HUES6 (cell line): Measurements from ENCODE around the gene KIRREL1.
"Not testable (repeated sequence)": the region's sequence is repeated elsewhere in the genome, so short reads cannot be mapped to it uniquely, and the experiment has no call there.

Experiments
- H3K27ac ChIP-seq: 2 replicates; pipeline ENCODE4 v1.7.0; 2013; ENCODE audit warnings: low read depth, mild to moderate bottlenecking, low read length, inconsistent platforms
- H3K27me3 ChIP-seq: 2 replicates; pipeline ENCODE4 v1.6.1; 2013; ENCODE audit warnings: low read length; ENCODE audit not compliant: control insufficient read depth, insufficient read depth
- H3K36me3 ChIP-seq: 2 replicates; pipeline ENCODE4 v1.6.1; 2013; ENCODE audit warnings: low read length; ENCODE audit not compliant: control insufficient read depth, insufficient read depth
- H3K4me1 ChIP-seq: 2 replicates; pipeline ENCODE4 v1.6.1; 2013; ENCODE audit warnings: low read length; ENCODE audit not compliant: control insufficient read depth, insufficient read depth
- H3K4me3 ChIP-seq: 2 replicates; pipeline ENCODE4 v1.5.1; 2013; ENCODE audit warnings: low read depth, low read length
- H3K9ac ChIP-seq: one replicate; pipeline ENCODE4 v1.6.1; 2013; ENCODE audit warnings: mild to moderate bottlenecking, low read length
- H3K9me3 ChIP-seq: 2 replicates; pipeline ENCODE4 v1.6.1; 2013; ENCODE audit warnings: low read depth, low read length; ENCODE audit not compliant: control insufficient read depth, insufficient read depth

The KIRREL1 gene

DNA sequence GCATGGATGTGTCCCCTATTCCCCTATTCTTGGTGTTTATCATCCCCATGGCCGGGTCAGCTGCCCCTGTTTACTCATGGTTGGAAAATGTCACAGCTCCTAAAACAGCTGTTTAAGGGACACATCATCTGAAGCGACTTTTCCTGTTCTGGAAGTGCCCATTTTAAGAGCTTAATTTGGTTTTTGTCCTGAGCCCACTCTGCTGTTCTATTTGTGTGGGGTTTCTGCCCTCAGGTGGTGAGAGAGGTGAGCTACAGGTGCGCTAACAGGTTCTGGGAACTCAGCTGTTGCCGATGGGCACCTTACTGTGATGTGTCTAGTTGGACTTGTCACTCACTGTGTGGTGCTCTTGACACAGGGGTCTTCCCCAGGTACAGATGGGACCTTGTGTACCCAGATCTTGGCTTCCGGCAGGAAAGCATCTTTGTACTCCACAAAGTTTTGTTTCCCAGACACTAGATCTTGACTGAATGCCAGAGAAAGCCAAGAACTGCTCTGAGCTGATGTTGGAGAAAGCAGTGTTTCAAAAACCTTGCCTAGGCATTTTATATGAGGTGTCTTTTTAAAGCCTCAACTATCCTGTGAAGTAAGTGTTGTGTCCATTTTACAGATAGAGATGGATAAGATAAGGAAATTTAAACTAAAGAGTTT, 128.3 kb downstream of the KIRREL1 start:
- Histone ChIP-seq H3K36me3 (no peaks in the 10 kb centered on the region), H3K4me1 (peaks cover 37% of the 10 kb centered on the region), H3K27me3 (no peaks in the 10 kb centered on the region), H3K9ac (no peak overlapping the region), H3K27ac (no peak overlapping the region), H3K4me3 (no peak overlapping the region), H3K9me3 (no peaks in the 10 kb centered on the region)

DNA sequence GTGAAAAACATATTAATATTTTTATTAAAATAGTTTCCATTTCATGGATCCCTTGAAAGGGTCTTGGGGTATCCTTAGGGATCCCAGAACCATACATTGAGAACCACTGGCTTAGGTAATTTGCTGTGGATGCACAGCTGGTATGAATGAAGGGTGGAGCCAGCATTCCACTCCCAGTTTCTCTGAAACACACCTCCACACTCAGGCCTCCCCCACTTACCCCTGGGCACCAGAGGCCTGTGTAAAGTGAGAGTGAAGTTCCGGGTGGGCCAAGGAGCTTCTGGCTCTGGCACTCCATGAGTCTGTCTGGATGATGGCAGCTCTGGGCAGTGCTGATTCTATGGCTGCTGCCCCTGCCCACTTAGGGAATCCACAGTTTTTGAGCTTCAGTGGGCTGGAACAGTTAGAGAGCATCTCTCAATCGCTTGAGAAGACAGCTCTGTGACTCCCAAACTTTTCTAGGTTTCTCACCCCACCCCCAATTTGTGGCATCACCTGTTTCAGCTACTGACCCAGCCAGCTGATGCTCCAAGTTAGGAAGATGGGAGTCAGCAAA, 129.5 kb downstream of the KIRREL1 start:
- Histone ChIP-seq H3K9me3 (no peaks in the 10 kb centered on the region), H3K27ac (no peak overlapping the region), H3K27me3 (no peaks in the 10 kb centered on the region), H3K4me1 (peaks cover 34% of the 10 kb centered on the region), H3K36me3 (no peaks in the 10 kb centered on the region), H3K9ac (no peak overlapping the region), H3K4me3 (no peak overlapping the region)

DNA sequence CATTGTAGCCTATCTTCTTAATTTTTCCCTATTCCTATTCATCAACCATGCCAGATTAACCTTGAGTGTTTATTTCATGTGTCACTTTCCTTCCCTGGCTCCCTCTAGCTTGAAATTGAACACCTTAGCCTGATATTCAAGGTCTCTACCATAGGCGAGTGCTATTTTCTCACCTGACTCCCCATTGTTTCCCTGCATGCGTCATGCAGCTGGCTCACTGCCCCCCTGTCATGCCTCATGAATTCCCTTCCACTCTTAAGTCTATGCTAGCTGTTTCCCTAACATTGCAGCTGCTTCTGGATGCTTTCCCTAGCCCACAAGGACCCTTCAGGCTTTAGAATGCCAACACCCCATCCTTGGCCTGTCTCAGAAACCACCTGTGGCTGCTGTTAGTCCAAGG, 130.6 kb downstream of the KIRREL1 start:
- Histone ChIP-seq H3K4me3 (no peak overlapping the region), H3K27ac (no peak overlapping the region), H3K9me3 (no peaks in the 10 kb centered on the region), H3K9ac (no peak overlapping the region), H3K4me1 (peaks cover 24% of the 10 kb centered on the region), H3K27me3 (no peaks in the 10 kb centered on the region), H3K36me3 (no peaks in the 10 kb centered on the region)

DNA sequence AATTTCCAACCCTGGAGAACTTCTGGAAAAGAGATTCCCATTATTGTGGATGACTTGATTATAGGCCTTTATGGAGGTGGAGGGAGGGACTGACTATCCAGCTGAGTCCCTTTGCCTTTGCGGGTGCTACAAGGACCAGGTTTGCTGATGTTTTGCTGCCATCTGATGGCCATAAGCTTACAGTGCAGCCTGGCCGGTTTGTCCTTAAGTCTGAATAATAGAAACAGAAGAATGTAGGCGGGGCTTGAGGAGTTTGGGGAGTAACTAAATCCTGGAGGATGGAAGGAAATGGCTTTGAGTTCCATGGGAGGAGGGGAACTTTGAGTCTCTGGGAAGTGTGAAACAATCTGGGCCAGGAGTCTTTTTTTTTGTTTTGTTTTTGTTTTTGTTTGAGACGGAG, 131.6 kb downstream of the KIRREL1 start:
- no peak overlapping the region for H3K9ac ChIP-seq
- H3K27ac ChIP-seq: no peak overlapping the region
- H3K4me1 ChIP-seq: peaks cover 16% of the 10 kb centered on the region
- no peaks in the 10 kb centered on the region for H3K27me3 ChIP-seq
- H3K4me3 ChIP-seq: no peak overlapping the region
- no peaks in the 10 kb centered on the region for H3K36me3 ChIP-seq
- no peaks in the 10 kb centered on the region for H3K9me3 ChIP-seq

DNA sequence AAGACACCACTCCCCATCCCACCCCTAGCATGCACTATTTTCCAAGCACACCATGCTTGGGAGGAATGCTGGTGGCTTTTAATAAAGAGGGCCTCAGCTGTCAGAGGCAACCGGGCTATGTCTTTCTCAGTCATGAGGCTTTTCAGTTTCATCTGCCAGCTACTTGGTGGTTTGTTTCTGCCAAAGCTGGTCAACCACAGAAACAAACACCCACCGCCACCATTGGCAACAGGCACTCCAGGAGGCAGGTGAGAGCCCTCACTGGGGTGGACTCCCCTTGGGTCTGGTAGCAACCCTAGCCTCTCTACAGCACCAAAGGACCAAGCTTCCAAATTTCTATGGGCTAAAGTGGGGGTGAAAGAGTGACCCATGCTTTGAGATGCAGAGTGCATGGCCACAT, 133.0 kb downstream of the KIRREL1 start:
- Histone ChIP-seq H3K9me3 (no peaks in the 10 kb centered on the region), H3K27ac (no peak overlapping the region), H3K36me3 (no peaks in the 10 kb centered on the region), H3K4me3 (no peak overlapping the region), H3K27me3 (no peaks in the 10 kb centered on the region), H3K4me1 (peaks cover 12% of the 10 kb centered on the region), H3K9ac (no peak overlapping the region)

DNA sequence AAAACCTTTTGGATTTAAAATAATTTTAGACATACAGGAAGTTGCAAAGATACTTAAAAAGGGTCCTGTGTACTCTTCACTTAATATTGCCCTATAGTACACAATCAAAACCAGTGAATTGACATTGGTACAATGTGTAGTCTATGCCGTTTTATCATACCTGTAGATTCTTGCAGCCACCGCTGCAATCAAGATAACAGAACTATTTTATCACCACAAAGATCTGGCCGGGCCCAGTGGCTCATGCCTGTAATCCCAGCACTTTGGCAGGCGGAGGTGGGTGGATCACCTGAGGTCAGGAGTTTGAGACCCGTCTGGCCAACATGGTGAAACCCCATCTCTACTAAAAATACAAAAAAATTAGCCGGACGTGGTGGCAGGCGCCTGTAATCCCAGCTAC, 135.1 kb downstream of the KIRREL1 start:
- not testable (repeated sequence) for H3K27me3 ChIP-seq, H3K4me3 ChIP-seq, H3K9ac ChIP-seq, H3K27ac ChIP-seq, H3K9me3 ChIP-seq, H3K36me3 ChIP-seq
- H3K4me1 ChIP-seq: peaks cover 11% of the 10 kb centered on the region

DNA sequence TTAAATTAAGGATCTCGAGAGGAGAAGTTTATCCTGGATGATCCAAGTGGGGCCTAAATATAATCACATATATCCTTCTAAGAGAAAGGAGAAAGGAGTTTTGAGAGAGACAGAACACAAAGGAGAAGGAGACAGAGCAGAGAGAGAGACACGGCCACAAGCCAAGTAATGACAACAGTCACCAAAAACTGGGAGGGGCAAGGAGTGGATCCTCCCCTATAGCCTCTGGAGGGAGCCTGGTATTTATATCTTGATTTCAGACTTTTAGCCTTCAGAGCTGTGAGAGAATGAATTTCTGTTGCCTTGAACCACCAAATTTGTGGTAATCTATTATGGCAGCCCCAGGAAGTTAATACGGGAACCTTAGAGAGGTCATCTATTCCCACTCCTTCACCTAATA, 137.8 kb downstream of the KIRREL1 start:
- H3K4me3 ChIP-seq: no peak overlapping the region
- H3K9me3 ChIP-seq: no peaks in the 10 kb centered on the region
- H3K27ac ChIP-seq: no peak overlapping the region
- no peaks in the 10 kb centered on the region for H3K36me3 ChIP-seq
- no peak overlapping the region for H3K9ac ChIP-seq
- no peaks in the 10 kb centered on the region for H3K4me1 ChIP-seq
- no peaks in the 10 kb centered on the region for H3K27me3 ChIP-seq

DNA sequence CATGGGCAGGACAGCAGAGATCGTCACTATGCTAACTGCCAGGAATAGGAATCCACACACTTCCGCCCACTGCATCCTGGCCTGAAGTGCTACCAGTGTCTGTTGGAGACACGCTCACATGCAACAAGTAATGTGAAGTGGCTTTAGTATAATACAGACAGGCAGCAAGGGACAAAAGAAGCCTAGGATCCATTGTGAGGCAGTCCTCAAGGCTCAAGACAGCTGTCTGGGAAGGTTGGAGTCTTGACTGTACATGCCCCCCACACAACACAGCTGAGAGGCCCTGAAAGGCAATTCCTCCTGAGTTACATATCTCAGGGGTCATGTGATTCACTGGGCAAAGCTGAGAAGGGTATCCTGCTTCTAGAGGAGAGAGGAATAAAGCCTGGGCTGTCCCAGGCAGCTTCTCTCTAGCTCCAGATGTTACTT, 147.3 kb downstream of the KIRREL1 start:
- H3K27me3 ChIP-seq: no peaks in the 10 kb centered on the region
- H3K36me3 ChIP-seq: no peaks in the 10 kb centered on the region
- H3K27ac ChIP-seq: no peak overlapping the region
- no peak overlapping the region for H3K4me3 ChIP-seq
- no peak overlapping the region for H3K9ac ChIP-seq
- no peaks in the 10 kb centered on the region for H3K9me3 ChIP-seq
- H3K4me1 ChIP-seq: no peaks in the 10 kb centered on the region

DNA sequence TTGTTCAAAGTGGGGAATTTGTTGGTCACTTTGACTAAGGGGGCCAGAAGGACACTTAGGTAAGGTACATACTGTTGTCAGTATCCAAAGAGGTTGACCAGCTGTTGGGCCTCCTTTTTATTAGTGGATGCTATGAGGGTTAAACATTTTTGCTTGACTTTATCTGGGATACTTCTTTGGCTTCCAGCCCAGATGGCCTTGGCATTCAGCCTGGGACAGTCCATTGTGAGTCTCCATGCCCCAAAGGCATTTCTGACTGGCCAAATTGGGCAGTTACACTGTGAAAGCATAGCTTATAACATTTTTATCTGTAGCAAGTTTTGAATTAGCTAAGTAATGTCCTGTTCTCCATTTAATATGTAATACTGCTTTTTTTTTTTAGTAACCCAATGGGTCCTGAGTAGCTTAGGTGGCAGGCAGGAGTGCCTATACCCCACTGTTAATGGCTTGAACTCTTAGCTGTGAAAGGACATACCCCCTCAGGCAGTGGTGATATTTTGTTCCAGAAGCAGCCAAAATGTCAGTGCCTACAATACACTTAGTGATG, 151.8 kb downstream of the KIRREL1 start:
- 0 out of 2 replicates have a peak, but pooled peaks cover 6% of the 10 kb centered on the region for H3K27me3 ChIP-seq

DNA sequence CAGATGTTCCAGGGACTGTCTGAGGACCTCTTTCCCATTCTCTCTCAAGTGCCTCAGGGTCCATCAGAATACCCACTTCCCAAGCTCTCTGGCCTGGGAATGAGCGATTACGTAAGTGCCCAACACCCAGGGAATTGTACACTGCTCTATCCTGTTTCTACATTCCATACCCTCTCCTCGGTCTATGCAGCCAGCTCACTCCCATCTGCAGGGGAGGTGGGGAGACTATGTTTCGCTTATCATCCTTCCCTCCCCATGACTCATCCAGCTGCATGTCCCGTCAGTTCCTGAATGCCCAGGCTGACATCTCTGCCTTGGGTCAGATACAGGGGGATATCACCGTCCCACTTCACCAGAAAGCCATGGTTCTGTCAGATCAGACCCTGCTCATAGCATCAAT, 152.7 kb downstream of the KIRREL1 start:
- no peak overlapping the region for H3K27ac ChIP-seq

More for the DNA sequence above, 151.8 kb downstream of the KIRREL1 start:
- Histone ChIP-seq H3K4me3 (no peak overlapping the region), H3K9ac (no peak overlapping the region), H3K4me1 (peaks cover 4% of the 10 kb centered on the region), H3K36me3 (no peaks in the 10 kb centered on the region), H3K27ac (no peak overlapping the region), H3K9me3 (no peaks in the 10 kb centered on the region)

DNA sequence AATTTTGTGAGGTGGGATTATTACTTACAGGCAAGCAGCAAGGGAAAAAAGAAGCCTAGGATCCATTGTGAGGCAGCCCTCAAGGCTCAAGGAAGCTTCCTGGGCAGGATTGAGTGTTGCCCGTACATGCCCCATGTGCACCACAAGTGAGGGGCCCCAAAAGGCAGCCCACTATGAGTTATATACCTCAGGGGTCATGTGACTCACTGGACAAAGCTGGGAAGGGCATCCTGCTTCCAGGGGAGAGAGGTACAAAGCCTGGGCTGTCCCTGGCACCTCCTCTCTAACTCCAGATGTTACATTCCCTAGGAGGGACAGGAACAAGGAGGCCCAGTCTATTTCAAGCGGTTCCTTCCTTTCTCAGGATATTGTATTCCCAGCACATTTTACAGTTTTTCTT, 153.3 kb downstream of the KIRREL1 start:
- Histone ChIP-seq H3K27me3 (0 out of 2 replicates have a peak, but pooled peaks cover 9% of the 10 kb centered on the region), H3K27ac (no peak overlapping the region), H3K36me3 (no peaks in the 10 kb centered on the region), H3K4me3 (no peak overlapping the region), H3K4me1 (peaks cover 4% of the 10 kb centered on the region), H3K9me3 (no peaks in the 10 kb centered on the region), H3K9ac (no peak overlapping the region)

More for the DNA sequence above, 152.7 kb downstream of the KIRREL1 start:
- Histone ChIP-seq H3K4me1 (peaks cover 4% of the 10 kb centered on the region), H3K9me3 (no peaks in the 10 kb centered on the region), H3K27me3 (0 out of 2 replicates have a peak, but pooled peaks cover 6% of the 10 kb centered on the region), H3K36me3 (no peaks in the 10 kb centered on the region), H3K9ac (no peak overlapping the region), H3K4me3 (no peak overlapping the region)
